IMR-90 (cell line): Measurements from ENCODE around the gene SLC39A8. TPM values are rescaled to one million over a fixed set of nuclear protein-coding genes. Genes with fewer than 3 reads are reported as not detected.

Experiments used
- ATAC-seq: fragments of 200-7000 bp; cut with Tn5 transposase; 2 replicates; pipeline ENCODE4 v1.9.1; 2020; ENCODE audit warnings: low read depth, mild to moderate bottlenecking, moderate library complexity
- BruUV-seq: library from RNA; stranded (reverse); fragments of 400-500 nt; replicated peaks from 2 replicates; lab custom pipeline; 2021; lab: Mats Ljungman, UMichigan
- CTCF ChIA-PET: fragments of 300-600 bp; formaldehyde crosslinking; extraction: SDS; loops from one replicate; lab custom pipeline; 2021; ENCODE audit warnings: antibody characterized with exemption; lab: Yijun Ruan, JAX
- POLR2A ChIA-PET: fragments of 300-600 bp; sonication (Branson Sonifier 250); formaldehyde crosslinking; loops from one replicate; lab custom pipeline; 2022; ENCODE audit warnings: antibody characterized with exemption; ENCODE audit not compliant: unreplicated experiment; lab: Charles Lee
- DNase-seq: peaks from one replicate; pipeline ENCODE4 v3.0.0; 2013
- H2AFZ ChIP-seq: replicated peaks from 2 replicates; pipeline ENCODE3; 2013; ENCODE audit warnings: low read length, mild to moderate bottlenecking; ENCODE audit not compliant: poor library complexity
- H2AK5ac ChIP-seq: 2 replicates; pipeline ENCODE4 v1.6.1; 2013; ENCODE audit warnings: low read depth, low read length, inconsistent platforms
- H2AK9ac ChIP-seq: replicated peaks from 2 replicates; pipeline ENCODE3; 2013; ENCODE audit warnings: mild to moderate bottlenecking, low read depth, low read length, moderate library complexity; ENCODE audit not compliant: poor library complexity
- H2BK120ac ChIP-seq: 2 replicates; pipeline ENCODE4 v1.6.1; 2013; ENCODE audit warnings: low read depth, low read length, inconsistent platforms
- H2BK15ac ChIP-seq: 3 replicates; pipeline ENCODE4 v1.6.1; 2013; ENCODE audit warnings: low read depth, low read length, inconsistent platforms
- H2BK20ac ChIP-seq: 2 replicates; pipeline ENCODE4 v1.6.1; 2013; ENCODE audit warnings: low read depth, mild to moderate bottlenecking, inconsistent platforms, low read length, moderate library complexity
- H2BK5ac ChIP-seq: 2 replicates; pipeline ENCODE4 v1.6.1; 2013; ENCODE audit warnings: mild to moderate bottlenecking, low read depth, low read length, inconsistent platforms; ENCODE audit not compliant: poor library complexity, severe bottlenecking
- H3K14ac ChIP-seq: replicated peaks from 2 replicates; pipeline ENCODE4 v1.6.1; 2013; ENCODE audit warnings: low read depth, low read length, inconsistent platforms
- H3K18ac ChIP-seq: 2 replicates; pipeline ENCODE4 v1.6.1; 2013; ENCODE audit warnings: low read depth, low read length, control low read depth
- H3K23ac ChIP-seq: 2 replicates; pipeline ENCODE4 v1.6.1; 2013; ENCODE audit warnings: low read depth, low read length, inconsistent platforms
- H3K27ac ChIP-seq: 2 replicates; pipeline ENCODE4 v1.5.1; 2013; ENCODE audit warnings: mild to moderate bottlenecking, control low read depth, low read length; ENCODE audit not compliant: insufficient read depth
- H3K27me3 ChIP-seq: 2 replicates; pipeline ENCODE4 v1.6.1; 2013; ENCODE audit warnings: low read length; ENCODE audit not compliant: control insufficient read depth, insufficient read depth
- H3K36me3 ChIP-seq: 2 replicates; pipeline ENCODE4 v1.6.1; 2013; ENCODE audit warnings: low read length, mixed read lengths; ENCODE audit not compliant: control insufficient read depth, insufficient read depth
- H3K4ac ChIP-seq: 2 replicates; pipeline ENCODE4 v1.6.1; 2013; ENCODE audit warnings: low read depth, low read length, inconsistent platforms
- H3K4me1 ChIP-seq: 2 replicates; pipeline ENCODE4 v1.6.1; 2013; ENCODE audit warnings: low read length, mixed read lengths; ENCODE audit not compliant: control insufficient read depth, insufficient read depth
- H3K4me2 ChIP-seq: 2 replicates; pipeline ENCODE4 v1.6.1; 2013; ENCODE audit warnings: low read depth, mild to moderate bottlenecking, control low read depth, low read length, moderate library complexity
- H3K4me3 ChIP-seq: 2 replicates; pipeline ENCODE4 v1.5.1; 2013; ENCODE audit warnings: low read depth, mild to moderate bottlenecking, control low read depth, low read length, moderate library complexity; ENCODE audit not compliant: insufficient read depth
- H3K56ac ChIP-seq: 2 replicates; pipeline ENCODE4 v1.6.1; 2013; ENCODE audit warnings: low read length, inconsistent platforms; ENCODE audit not compliant: insufficient read depth; ENCODE audit errors: extremely low read depth
- H3K79me1 ChIP-seq, 2 experiments: 2 replicates each; pipeline ENCODE4 v1.6.1; 2013; ENCODE audit warnings: low read length in 2 of 2, inconsistent platforms in 1 of 2, low read depth in 1 of 2
- H3K9ac ChIP-seq: 2 replicates; pipeline ENCODE4 v1.6.1; 2013; ENCODE audit warnings: low read depth, low read length, control low read depth
- H3K9me1 ChIP-seq: 2 replicates; pipeline ENCODE4 v1.6.1; 2013; ENCODE audit warnings: low read length, inconsistent platforms; ENCODE audit not compliant: insufficient read depth
- H3K9me3 ChIP-seq: 2 replicates; pipeline ENCODE4 v1.6.1; 2013; ENCODE audit warnings: low read length; ENCODE audit not compliant: control insufficient read depth, insufficient read depth
- H4K20me1 ChIP-seq: 2 replicates; pipeline ENCODE4 v1.6.1; 2013; ENCODE audit warnings: low read length, inconsistent platforms; ENCODE audit not compliant: insufficient read depth
- H4K5ac ChIP-seq: 2 replicates; pipeline ENCODE4 v1.6.1; 2013; ENCODE audit warnings: mild to moderate bottlenecking, low read depth, low read length, control low read depth
- H4K8ac ChIP-seq, 2 experiments: 2 replicates each; pipeline ENCODE4 v1.6.1; 2013; ENCODE audit warnings: low read depth in 2 of 2, low read length in 2 of 2, control low read depth in 1 of 2, inconsistent platforms in 1 of 2
- H4K91ac ChIP-seq: 2 replicates; pipeline ENCODE4 v1.6.1; 2013; ENCODE audit warnings: low read depth, low read length, inconsistent platforms; ENCODE audit not compliant: insufficient read depth
- BHLHE40 ChIP-seq: fragments of 150-350 bp; IDR thresholded peaks from 2 replicates; pipeline ENCODE4 v1.6.1; 2016; ENCODE audit warnings: mild to moderate bottlenecking, low read depth, low read length
- CEBPB ChIP-seq: IDR thresholded peaks from 2 replicates; pipeline ENCODE4 v1.6.1; 2012; ENCODE audit warnings: low read depth, low read length, improper control_type of control experiment
- CHD1 ChIP-seq: IDR thresholded peaks from 2 replicates; pipeline ENCODE4 v1.6.1; 2012; ENCODE audit warnings: low read depth, low read length, improper control_type of control experiment
- FOS ChIP-seq: fragments of 150-350 bp; IDR thresholded peaks from 2 replicates; pipeline ENCODE4 v1.6.1; 2016; ENCODE audit warnings: low read depth, low read length
- NFE2L2 ChIP-seq: fragments of 150-350 bp; IDR thresholded peaks from 2 replicates; pipeline ENCODE4 v1.6.1; 2016; ENCODE audit warnings: low read depth, mild to moderate bottlenecking, low read length
- RAD21 ChIP-seq: IDR thresholded peaks from 2 replicates; pipeline ENCODE4 v1.6.1; 2012; ENCODE audit warnings: low read length, improper control_type of control experiment
- RCOR1 ChIP-seq: IDR thresholded peaks from 2 replicates; pipeline ENCODE4 v1.6.1; 2012; ENCODE audit warnings: mild to moderate bottlenecking, low read length, improper control_type of control experiment; ENCODE audit not compliant: insufficient replicate concordance
- SMC3 ChIP-seq: fragments of 150-350 bp; IDR thresholded peaks from 2 replicates; pipeline ENCODE4 v1.6.1; 2016; ENCODE audit warnings: low read depth, mild to moderate bottlenecking, antibody characterized with exemption, low read length, moderate library complexity
- dilution Hi-C: fragments of 300-500 bp; cut with HindIII; formaldehyde crosslinking; loops from one replicate; pipeline ENCODE4 v1.14.3; 2018; ENCODE audit warnings: low sequenced_read_pairs; ENCODE audit not compliant: unreplicated experiment
- in situ Hi-C: fragments of 300-500 bp; cut with MboI; formaldehyde crosslinking; loops from 3 replicates; pipeline ENCODE4 v1.14.3; 2019; ENCODE audit warnings: low sequenced_read_pairs, inconsistent platforms, mixed read lengths
- intact Hi-C: fragments of 100-400 bp; cut with micrococcal nuclease; formaldehyde crosslinking; loops from 2 replicates; pipeline ENCODE4 v1.10.0; 2022
- polyA plus RNA-seq, 3 experiments: library from polyadenylated mRNA; depleted of rRNA; stranded (reverse); fragments of >200 nt; gene quantifications; 2 replicates each; pipeline ENCODE4 v1.2.3, GENCODE V29; 2012; ENCODE audit warnings: low replicate concordance in 1 of 3
- total RNA-seq: library from RNA; depleted of rRNA; stranded (reverse); fragments of >200 nt; gene quantifications from 2 replicates; pipeline ENCODE4 v1.2.3, GENCODE V29; 2012

SLC39A8 gene
- total and polyA plus RNA-seq, 2 of the 4 experiments (the other 2 are of a cell fraction), result 0.05 to 0.18 TPM

GRCh38 chr4:102341201-102341600 lies 4.1 kb downstream of the SLC39A8 start:
- H3K4me1 ChIP-seq, result no peaks in the 10 kb centered on the region
- no peak overlapping the region for H3K27ac ChIP-seq
- no peak overlapping the region for H3K56ac ChIP-seq
- TF ChIP-seq RCOR1, result no peak
- TF ChIP-seq SMC3, result no peak
- TF ChIP-seq BHLHE40, result no peak
- TF ChIP-seq CEBPB, result no peak
- TF ChIP-seq RAD21, result no peak
- TF ChIP-seq FOS, result no peak
- no peak for TF ChIP-seq NFE2L2
- no peak for TF ChIP-seq CHD1
- H3K4me3 ChIP-seq, result no peak overlapping the region
- no peaks in the 10 kb centered on the region for H3K9me3 ChIP-seq
- no peak overlapping the region for H2BK120ac ChIP-seq
- H3K14ac ChIP-seq, result no peak overlapping the region
- in situ Hi-C loops, result loop anchor here (10.0 kb wide), 1 partner anchor 664 kb away; no protein-coding TSS in a partner anchor
- H4K91ac ChIP-seq, result no peak overlapping the region
- ATAC-seq, result no peak
- H2AK9ac ChIP-seq, result no peak overlapping the region
- intact Hi-C loops, result loop anchor here (10.0 kb wide), 2 partner anchors 284 to 754 kb away; partner anchors contain the start of gene BDH2
- H2AFZ ChIP-seq, result no peak overlapping the region
- H2BK20ac ChIP-seq, result no peak overlapping the region
- no TSS peak for BruUV-seq
- H3K23ac ChIP-seq, result no peak overlapping the region
- no peak overlapping the region for H3K4ac ChIP-seq
- no peak overlapping the region for H2AK5ac ChIP-seq
- H3K18ac ChIP-seq, result no peak overlapping the region
- POLR2A ChIA-PET, result interaction anchor here (0.7 kb wide), 1 partner anchor 57 kb away, joined by 6 read pairs; no protein-coding TSS in a partner anchor
- no peaks in the 10 kb centered on the region for H3K79me1 ChIP-seq
- CTCF ChIA-PET, result no interaction called here
- H4K20me1 ChIP-seq, result no peaks in the 10 kb centered on the region
- H3K27me3 ChIP-seq, result peaks cover 17% of the 10 kb centered on the region
- no peaks in the 10 kb centered on the region for H3K36me3 ChIP-seq
- no peak overlapping the region for H4K8ac ChIP-seq
- H4K5ac ChIP-seq, result no peak overlapping the region
- no peak for DNase-seq
- H2BK5ac ChIP-seq, result no peak overlapping the region
- no peak overlapping the region for H2BK15ac ChIP-seq
- dilution Hi-C loops, result no loop called here
- H3K9me1 ChIP-seq, result no peaks in the 10 kb centered on the region
- no peak overlapping the region for H3K4me2 ChIP-seq
- no peak overlapping the region for H3K9ac ChIP-seq
